Calu3 (cell line): ENCODE measurements around the gene TIPRL. TPM values are rescaled to one million over a fixed set of nuclear protein-coding genes. Genes with fewer than 3 reads are reported as not detected.

Experiments used
- BruUV-seq: library from RNA; stranded (reverse); fragments of 400-500 nt; replicated peaks from 2 replicates; lab custom pipeline; 2021; lab: Mats Ljungman, UMichigan
- CTCF ChIA-PET: fragments of 300-600 bp; sonication (Branson Sonifier 250); formaldehyde crosslinking; loops from one replicate; lab custom pipeline; 2022; ENCODE audit warnings: antibody characterized with exemption; lab: Charles Lee
- DNase-seq: peaks from one replicate; pipeline ENCODE4 v3.0.0; 2022
- H3K27ac Mint-ChIP-seq: one replicate; pipeline ENCODE4 v1.8.0; 2022; ENCODE audit warnings: mixed read lengths; ENCODE audit not compliant: unreplicated experiment
- H3K27me3 Mint-ChIP-seq: one replicate; pipeline ENCODE4 v1.8.0; 2022; ENCODE audit warnings: mixed read lengths; ENCODE audit not compliant: unreplicated experiment
- H3K36me3 Mint-ChIP-seq: one replicate; pipeline ENCODE4 v1.8.0; 2022; ENCODE audit warnings: mild to moderate bottlenecking, moderate library complexity, mixed read lengths; ENCODE audit not compliant: insufficient read depth, unreplicated experiment
- H3K4me1 Mint-ChIP-seq: one replicate; pipeline ENCODE4 v1.8.0; 2022; ENCODE audit warnings: mild to moderate bottlenecking, low read depth, mixed read lengths; ENCODE audit not compliant: unreplicated experiment
- H3K4me3 Mint-ChIP-seq: one replicate; pipeline ENCODE4 v1.8.0; 2022; ENCODE audit warnings: mild to moderate bottlenecking, low read depth, moderate library complexity, mixed read lengths; ENCODE audit not compliant: unreplicated experiment
- H3K9me3 Mint-ChIP-seq: one replicate; pipeline ENCODE4 v1.8.0; 2022; ENCODE audit warnings: low read depth, mixed read lengths; ENCODE audit not compliant: unreplicated experiment
- CTCF ChIP-seq: fragments of 200-600 bp; IDR thresholded peaks from one replicate; pipeline ENCODE4 v1.8.0; 2022; ENCODE audit warnings: antibody characterized with exemption; ENCODE audit not compliant: unreplicated experiment
- intact Hi-C: fragments of 100-400 bp; cut with micrococcal nuclease; formaldehyde crosslinking; loops from one replicate; pipeline ENCODE4 v1.10.0; 2022; ENCODE audit not compliant: unreplicated experiment
- total RNA-seq: library from RNA; stranded (reverse); gene quantifications from 2 replicates; pipeline ENCODE4 v1.2.3, GENCODE V29; 2022

TIPRL gene
- total RNA-seq, 1 experiment from 2014 or later = 41.6 TPM

- Mint-ChIP-seq H3K27ac (no peak overlapping the region), H3K4me3 (no peak overlapping the region), H3K27me3 (no peaks in the 10 kb centered on the region), H3K4me1 (no peaks in the 10 kb centered on the region), H3K9me3 (peaks cover 14% of the 10 kb centered on the region), H3K36me3 (no peaks in the 10 kb centered on the region)
- DNase-seq = no peak
- intact Hi-C loops = no loop called here
- no TSS peak for BruUV-seq
- CTCF ChIA-PET = no interaction called here
- no peak for TF ChIP-seq CTCF
These were observed 15.1 kb upstream of the TIPRL start for GRCh38 chr1:168163670-168164069.

- no TSS peak for BruUV-seq
- Mint-ChIP-seq H3K4me3 (no peak overlapping the region), H3K4me1 (no peaks in the 10 kb centered on the region), H3K27me3 (no peaks in the 10 kb centered on the region), H3K36me3 (no peaks in the 10 kb centered on the region), H3K27ac (no peak overlapping the region), H3K9me3 (peaks cover 10% of the 10 kb centered on the region)
- DNase-seq = no peak
- intact Hi-C loops = no loop called here
- no peak for TF ChIP-seq CTCF
- CTCF ChIA-PET = interaction anchor here (0.6 kb wide), 1 partner anchor 164 kb away, joined by 3 read pairs; no protein-coding TSS in a partner anchor
These were observed 14.0 kb upstream of the TIPRL start for GRCh38 chr1:168164771-168165170.

GRCh38 chr1:168167806-168168205 is 11.0 kb upstream of the TIPRL start:
- Mint-ChIP-seq H3K27me3 (no peaks in the 10 kb centered on the region), H3K36me3 (no peaks in the 10 kb centered on the region), H3K9me3 (peaks cover 2% of the 10 kb centered on the region), H3K4me1 (no peaks in the 10 kb centered on the region), H3K27ac (no peak overlapping the region), H3K4me3 (no peak overlapping the region)
- no peak for TF ChIP-seq CTCF
- DNase-seq = no peak
- no TSS peak for BruUV-seq
- CTCF ChIA-PET = no interaction called here
- intact Hi-C loops = no loop called here

DNA sequence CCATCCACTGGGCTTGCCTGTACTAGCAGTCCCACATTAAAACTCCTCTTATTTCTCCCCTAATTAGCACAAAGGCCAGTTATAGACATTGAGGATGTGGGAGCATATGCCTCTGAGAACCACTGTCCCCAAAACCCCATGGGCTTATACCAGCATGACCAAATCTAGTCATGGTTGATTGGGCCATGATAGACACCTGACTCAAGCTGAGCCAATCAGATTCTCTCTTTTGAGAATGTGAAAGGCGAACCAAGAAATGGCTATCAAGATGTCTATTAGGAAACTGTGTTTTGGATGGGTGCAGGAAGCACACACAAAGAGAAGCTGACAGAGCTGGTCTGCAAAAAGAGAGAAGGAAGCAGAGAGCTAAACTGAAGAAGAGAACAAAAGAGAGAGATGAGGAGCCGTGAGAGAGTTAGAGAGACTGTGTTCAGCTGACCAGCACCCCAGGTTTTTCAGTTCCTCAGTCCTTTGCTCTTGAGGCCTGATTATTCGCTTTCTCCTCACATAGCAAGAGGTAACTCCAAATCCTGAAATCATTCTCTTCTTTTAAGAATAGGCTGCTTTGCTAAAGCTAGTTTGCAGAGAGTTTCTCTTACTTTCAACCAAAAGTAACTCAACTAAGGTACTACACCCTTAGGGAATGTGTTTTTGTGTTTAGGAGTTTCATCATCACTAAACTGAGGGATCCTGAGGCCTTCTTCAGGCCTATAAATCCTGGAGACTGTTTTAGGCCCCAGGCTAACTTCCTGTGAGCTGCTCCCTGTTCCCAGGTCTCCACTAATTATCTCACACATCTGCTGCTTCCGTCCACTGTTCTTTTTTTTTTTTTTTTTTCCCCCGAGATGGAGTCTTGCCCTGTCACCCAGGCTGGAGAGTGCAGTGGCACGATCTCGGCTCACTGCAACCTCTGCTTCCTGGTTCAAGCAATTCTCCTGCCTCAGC is 7.9 kb upstream of the TIPRL start:
- no peaks in the 10 kb centered on the region for H3K4me1 Mint-ChIP-seq
- H3K4me3 Mint-ChIP-seq = no peak overlapping the region
- BruUV-seq = no TSS peak
- H3K9me3 Mint-ChIP-seq = peaks cover 2% of the 10 kb centered on the region
- DNase-seq = no peak
- intact Hi-C loops = no loop called here
- CTCF ChIA-PET = interaction anchor here (0.6 kb wide), 1 partner anchor 979 kb away, joined by 3 read pairs; no protein-coding TSS in a partner anchor
- no peak for TF ChIP-seq CTCF
- no peaks in the 10 kb centered on the region for H3K27me3 Mint-ChIP-seq
- H3K27ac Mint-ChIP-seq = no peak overlapping the region
- H3K36me3 Mint-ChIP-seq = no peaks in the 10 kb centered on the region
